Trophoblast cell (in vitro differentiated cells and primary cell): ENCODE measurements around the gene SERTM1.
A peak's percentile ranks its signal among the peaks of the same experiment; 100 is the strongest.

Source experiments
- DNase-seq, 2 donors: peaks; one replicate each; pipeline ENCODE4 v3.0.0-alpha.2; 2016
- H2AFZ ChIP-seq: 2 replicates; pipeline ENCODE4 v1.6.1; 2013; ENCODE audit warnings: low read length, moderate library complexity, mild to moderate bottlenecking; ENCODE audit not compliant: insufficient read depth, poor library complexity
- H2AK5ac ChIP-seq: 2 replicates; pipeline ENCODE4 v1.6.1; 2013; ENCODE audit warnings: mild to moderate bottlenecking, low read length
- H2BK120ac ChIP-seq: 2 replicates; pipeline ENCODE4 v1.6.1; 2013; ENCODE audit warnings: low read length, mild to moderate bottlenecking, moderate library complexity; ENCODE audit not compliant: insufficient read depth, poor library complexity
- H2BK12ac ChIP-seq: 2 replicates; pipeline ENCODE4 v1.6.1; 2013; ENCODE audit warnings: mild to moderate bottlenecking, low read length, moderate library complexity
- H2BK5ac ChIP-seq: 2 replicates; pipeline ENCODE4 v1.6.1; 2013; ENCODE audit warnings: low read length, low read depth, moderate library complexity, mild to moderate bottlenecking; ENCODE audit not compliant: poor library complexity
- H3K14ac ChIP-seq: 2 replicates; pipeline ENCODE4 v1.6.1; 2013; ENCODE audit warnings: mild to moderate bottlenecking, low read length
- H3K18ac ChIP-seq: 2 replicates; pipeline ENCODE4 v1.6.1; 2013; ENCODE audit warnings: mild to moderate bottlenecking, low read length
- H3K23ac ChIP-seq: 2 replicates; pipeline ENCODE4 v1.6.1; 2013; ENCODE audit warnings: low read length
- H3K27ac ChIP-seq: 2 replicates; pipeline ENCODE4 v1.5.1; 2013; ENCODE audit warnings: low read depth, mild to moderate bottlenecking, inconsistent platforms, low read length, moderate library complexity
- H3K27me3 ChIP-seq: 2 replicates; pipeline ENCODE4 v1.6.1; 2013; ENCODE audit warnings: inconsistent platforms, mild to moderate bottlenecking, low read length, moderate library complexity; ENCODE audit not compliant: insufficient read depth
- H3K36me3 ChIP-seq, 2 experiments: 1 replicate in 1 of 2; 2 replicates in 1 of 2; pipeline ENCODE4 v1.6.1; 2013; ENCODE audit warnings: low read length in 2 of 2, mild to moderate bottlenecking in 2 of 2, moderate library complexity in 1 of 2; ENCODE audit not compliant: insufficient read depth in 2 of 2, control insufficient read depth in 1 of 2
- H3K4ac ChIP-seq: 2 replicates; pipeline ENCODE4 v1.6.1; 2013; ENCODE audit warnings: low read depth, mild to moderate bottlenecking, low read length, moderate library complexity
- H3K4me1 ChIP-seq, 2 experiments: 1 replicate in 1 of 2; 2 replicates in 1 of 2; pipeline ENCODE4 v1.6.1; 2013; ENCODE audit warnings: low read length in 2 of 2, mild to moderate bottlenecking in 2 of 2, moderate library complexity in 1 of 2; ENCODE audit not compliant: insufficient read depth in 2 of 2, control insufficient read depth in 1 of 2
- H3K4me2 ChIP-seq: 2 replicates; pipeline ENCODE4 v1.6.1; 2013; ENCODE audit warnings: inconsistent platforms, mild to moderate bottlenecking, low read length, moderate library complexity
- H3K4me3 ChIP-seq: 2 replicates; pipeline ENCODE4 v1.5.1; 2013; ENCODE audit warnings: mild to moderate bottlenecking, low read depth, low read length, inconsistent platforms
- H3K79me1 ChIP-seq: one replicate; pipeline ENCODE4 v1.6.1; 2013; ENCODE audit warnings: low read length
- H3K79me2 ChIP-seq: 2 replicates; pipeline ENCODE4 v1.6.1; 2013; ENCODE audit warnings: low read length, mild to moderate bottlenecking; ENCODE audit not compliant: control insufficient read depth, insufficient read depth, poor library complexity
- H3K9ac ChIP-seq: 2 replicates; pipeline ENCODE4 v1.6.1; 2013; ENCODE audit warnings: mild to moderate bottlenecking, low read length
- H3K9me3 ChIP-seq: 2 replicates; pipeline ENCODE4 v1.6.1; 2013; ENCODE audit warnings: low read depth, mild to moderate bottlenecking, control low read depth, inconsistent platforms, low read length; ENCODE audit not compliant: insufficient read depth
- H4K12ac ChIP-seq: 2 replicates; pipeline ENCODE4 v1.6.1; 2013; ENCODE audit warnings: low read depth, mild to moderate bottlenecking, low read length, moderate library complexity
- H4K8ac ChIP-seq: 2 replicates; pipeline ENCODE4 v1.6.1; 2013; ENCODE audit warnings: low read depth, mild to moderate bottlenecking, low read length, moderate library complexity
- H4K91ac ChIP-seq: one replicate; pipeline ENCODE4 v1.6.1; 2013; ENCODE audit warnings: low read depth, mild to moderate bottlenecking, low read length, moderate library complexity
- whole genome bisulfite sequencing: extraction: QIAGEN DNeasy Blood & Tissue Kit; methylation state at CpG from one replicate; pipeline ENCODE4 v1.1.7; 2013; ENCODE audit warnings: missing lambda C conversion rate; ENCODE audit not compliant: insufficient read length, insufficient coverage; ENCODE audit errors: extremely low coverage; 5-methylcytosine and 5-hydroxymethylcytosine counted together

Gene SERTM1

GRCh38 chr13:36710396-36710795 lies 36.6 kb downstream of the SERTM1 start:
- no peaks in the 10 kb centered on the region for H3K79me1 ChIP-seq
- WGBS: no CpG with 5 or more reads among the region's 4 CpGs
- no peak overlapping the region for H4K12ac ChIP-seq
- H3K79me2 ChIP-seq: no peaks in the 10 kb centered on the region
- H3K23ac ChIP-seq: no peak overlapping the region
- H3K27me3 ChIP-seq: no peaks in the 10 kb centered on the region
- H3K4ac ChIP-seq: no peak overlapping the region
- H2AFZ ChIP-seq: no peak overlapping the region
- H3K9ac ChIP-seq: no peak overlapping the region
- no peak overlapping the region for H3K14ac ChIP-seq
- no peaks in the 10 kb centered on the region for H3K36me3 ChIP-seq
- H2AK5ac ChIP-seq: no peak overlapping the region
- H3K4me1 ChIP-seq: peaks cover 3 to 6% of the 10 kb centered on the region in 2 experiments
- no peak overlapping the region for H3K4me2 ChIP-seq
- H3K9me3 ChIP-seq: no peaks in the 10 kb centered on the region
- H2BK5ac ChIP-seq: no peak overlapping the region
- no peak overlapping the region for H2BK12ac ChIP-seq
- DNase-seq: peak; percentile 66 to 91
- no peak overlapping the region for H3K18ac ChIP-seq
- no peak overlapping the region for H3K27ac ChIP-seq
- no peak overlapping the region for H4K91ac ChIP-seq
- no peak overlapping the region for H2BK120ac ChIP-seq
- H4K8ac ChIP-seq: no peak overlapping the region
- H3K4me3 ChIP-seq: no peak overlapping the region

GRCh38 chr13:36712290-36712689 lies 38.5 kb downstream of the SERTM1 start:
- H4K12ac ChIP-seq: no peak overlapping the region
- H2BK5ac ChIP-seq: no peak overlapping the region
- H3K4me1 ChIP-seq: peaks cover 6 to 7% of the 10 kb centered on the region in 2 experiments
- H2BK12ac ChIP-seq: no peak overlapping the region
- DNase-seq: no peak
- H3K4me3 ChIP-seq: no peak overlapping the region
- H2AK5ac ChIP-seq: no peak overlapping the region
- H2AFZ ChIP-seq: no peak overlapping the region
- no peak overlapping the region for H4K91ac ChIP-seq
- no peak overlapping the region for H3K9ac ChIP-seq
- H3K79me1 ChIP-seq: peaks cover 4% of the 10 kb centered on the region
- no peak overlapping the region for H3K27ac ChIP-seq
- H3K36me3 ChIP-seq: no peaks in the 10 kb centered on the region
- H4K8ac ChIP-seq: no peak overlapping the region
- no peak overlapping the region for H3K23ac ChIP-seq
- no peaks in the 10 kb centered on the region for H3K27me3 ChIP-seq
- WGBS: no CpG with 5 or more reads among the region's 3 CpGs
- no peak overlapping the region for H3K4ac ChIP-seq
- H3K4me2 ChIP-seq: no peak overlapping the region
- no peak overlapping the region for H3K14ac ChIP-seq
- H3K9me3 ChIP-seq: no peaks in the 10 kb centered on the region
- H3K79me2 ChIP-seq: no peaks in the 10 kb centered on the region
- H3K18ac ChIP-seq: no peak overlapping the region
- H2BK120ac ChIP-seq: no peak overlapping the region

GRCh38 chr13:36712770-36713169 lies 39.0 kb downstream of the SERTM1 start:
- Histone ChIP-seq H2BK5ac (no peak overlapping the region), H3K4me2 (no peak overlapping the region), H2AFZ (no peak overlapping the region), H3K27me3 (no peaks in the 10 kb centered on the region), H4K91ac (no peak overlapping the region), H3K4ac (no peak overlapping the region), H3K79me2 (no peaks in the 10 kb centered on the region), H2BK120ac (no peak overlapping the region), H3K4me1 (peaks cover 6 to 7% of the 10 kb centered on the region in 2 experiments), H3K27ac (no peak overlapping the region), H2BK12ac (no peak overlapping the region), H3K9me3 (no peaks in the 10 kb centered on the region), H3K79me1 (peaks cover 4% of the 10 kb centered on the region), H3K9ac (no peak overlapping the region), H4K12ac (no peak overlapping the region), H4K8ac (no peak overlapping the region), H3K4me3 (no peak overlapping the region), H3K14ac (no peak overlapping the region), H3K23ac (no peak overlapping the region), H3K18ac (no peak overlapping the region), H2AK5ac (no peak overlapping the region), H3K36me3 (no peaks in the 10 kb centered on the region)
- no CpG with 5 or more reads among the region's 5 CpGs for WGBS
- no peak for DNase-seq

- no peak overlapping the region for H2BK120ac ChIP-seq
- no peak overlapping the region for H3K14ac ChIP-seq
- no peaks in the 10 kb centered on the region for H3K36me3 ChIP-seq
- peaks cover 4% of the 10 kb centered on the region for H3K79me1 ChIP-seq
- H3K27me3 ChIP-seq: no peaks in the 10 kb centered on the region
- H2BK5ac ChIP-seq: no peak overlapping the region
- no peak overlapping the region for H4K91ac ChIP-seq
- no peak overlapping the region for H3K4me2 ChIP-seq
- H3K4me1 ChIP-seq: peaks cover 6 to 7% of the 10 kb centered on the region in 2 experiments
- no CpG with 5 or more reads among the region's 2 CpGs for WGBS
- DNase-seq: no peak
- H3K9ac ChIP-seq: no peak overlapping the region
- H2BK12ac ChIP-seq: no peak overlapping the region
- no peaks in the 10 kb centered on the region for H3K9me3 ChIP-seq
- no peak overlapping the region for H3K4me3 ChIP-seq
- H3K79me2 ChIP-seq: no peaks in the 10 kb centered on the region
- H3K18ac ChIP-seq: no peak overlapping the region
- no peak overlapping the region for H3K27ac ChIP-seq
- H2AFZ ChIP-seq: no peak overlapping the region
- H3K23ac ChIP-seq: no peak overlapping the region
- no peak overlapping the region for H4K12ac ChIP-seq
- no peak overlapping the region for H3K4ac ChIP-seq
- H2AK5ac ChIP-seq: no peak overlapping the region
- no peak overlapping the region for H4K8ac ChIP-seq
Measured at GRCh38 chr13:36713887-36714286, 40.1 kb downstream of the SERTM1 start.
